Caco-2 (cell line): ENCODE data around the gene IL24. TPM values are rescaled to one million over a fixed set of nuclear protein-coding genes. Genes with fewer than 3 reads are reported as not detected.
A peak's percentile ranks its signal among the peaks of the same experiment; 100 is the strongest.

Source experiments
- BruUV-seq: library from RNA; stranded (reverse); fragments of 400-500 nt; replicated peaks from 2 replicates; lab custom pipeline; 2021; lab: Mats Ljungman, UMichigan
- CTCF ChIA-PET: fragments of 300-600 bp; sonication (Branson Sonifier 250); formaldehyde crosslinking; loops from one replicate; lab custom pipeline; 2022; ENCODE audit warnings: antibody characterized with exemption; lab: Charles Lee
- POLR2A ChIA-PET: fragments of 300-600 bp; sonication (Branson Sonifier 250); formaldehyde crosslinking; loops from one replicate; lab custom pipeline; 2022; ENCODE audit warnings: antibody characterized with exemption; lab: Charles Lee
- DNase-seq, 2 experiments: peaks; one replicate each; pipeline versions ENCODE4 v3.0.0 to v3.0.0-alpha.2; 2020 to 2022
- H3K27me3 ChIP-seq: replicated peaks from 2 replicates; pipeline ENCODE4 v1.6.0; 2011; ENCODE audit warnings: low read length; ENCODE audit not compliant: control insufficient read depth, insufficient read depth
- H3K36me3 ChIP-seq: 2 replicates; pipeline ENCODE4 v1.5.1; 2011; ENCODE audit warnings: low read length; ENCODE audit not compliant: control insufficient read depth, insufficient read depth
- H3K4me1 ChIP-seq: fragments of 250-450 bp; sonication (Bioruptor Pico); 2 replicates; pipeline ENCODE4 v1.5.1; 2020; ENCODE audit warnings: mild to moderate bottlenecking
- H3K4me3 ChIP-seq: 2 replicates; pipeline ENCODE4 v1.5.1; 2011; ENCODE audit warnings: low read depth, mild to moderate bottlenecking, control low read depth, low read length
- H3K9me3 ChIP-seq: fragments of 250-450 bp; sonication (Bioruptor Pico); 2 replicates; pipeline ENCODE4 v1.5.1; 2020; ENCODE audit warnings: mild to moderate bottlenecking, moderate library complexity
- H3K27ac Mint-ChIP-seq: one replicate; pipeline ENCODE4 v1.8.0; 2022; ENCODE audit warnings: mixed read lengths; ENCODE audit not compliant: unreplicated experiment
- H3K27me3 Mint-ChIP-seq: one replicate; pipeline ENCODE4 v1.8.0; 2022; ENCODE audit warnings: mixed read lengths; ENCODE audit not compliant: insufficient read depth, unreplicated experiment
- H3K36me3 Mint-ChIP-seq: one replicate; pipeline ENCODE4 v1.8.0; 2022; ENCODE audit warnings: mild to moderate bottlenecking, mixed read lengths; ENCODE audit not compliant: insufficient read depth, unreplicated experiment
- H3K4me1 Mint-ChIP-seq: one replicate; pipeline ENCODE4 v1.8.0; 2022; ENCODE audit warnings: low read depth, mixed read lengths; ENCODE audit not compliant: unreplicated experiment
- H3K4me3 Mint-ChIP-seq: one replicate; pipeline ENCODE4 v1.8.0; 2022; ENCODE audit warnings: mild to moderate bottlenecking, moderate library complexity, mixed read lengths; ENCODE audit not compliant: unreplicated experiment
- H3K9me3 Mint-ChIP-seq: one replicate; pipeline ENCODE4 v1.8.0; 2022; ENCODE audit warnings: mixed read lengths; ENCODE audit not compliant: unreplicated experiment
- CTCF ChIP-seq, 2 experiments: fragments of 200-600 bp in 1 of 2; IDR thresholded peaks; 1 replicate in 1 of 2; 2 replicates in 1 of 2; pipeline versions ENCODE4 v1.5.1 to v1.8.0; 2011 to 2022; ENCODE audit warnings: antibody characterized with exemption in 1 of 2, control low read depth in 1 of 2, inconsistent platforms in 1 of 2, low read depth in 1 of 2, low read length in 1 of 2, mild to moderate bottlenecking in 1 of 2, moderate library complexity in 1 of 2; ENCODE audit not compliant: insufficient read depth in 1 of 2, severe bottlenecking in 1 of 2, unreplicated experiment in 1 of 2
- intact Hi-C: fragments of 100-400 bp; cut with micrococcal nuclease; formaldehyde crosslinking; loops from one replicate; pipeline ENCODE4 v1.10.0; 2022; ENCODE audit not compliant: unreplicated experiment
- total RNA-seq: library from RNA; stranded (reverse); gene quantifications from 2 replicates; pipeline ENCODE4 v1.2.3, GENCODE V29; 2022

The IL24 gene
- total RNA-seq, 1 experiment from 2014 or later: not detected

GRCh38 chr1:206912445-206913095, 15.3 kb downstream of the IL24 start:
- no TSS peak for BruUV-seq
- no peaks in the 10 kb centered on the region for H3K9me3 ChIP-seq
- H3K4me3 Mint-ChIP-seq: no peak overlapping the region
- H3K36me3 Mint-ChIP-seq: no peaks in the 10 kb centered on the region
- H3K4me1 ChIP-seq: 0 out of 2 replicates have a peak, but pooled peaks cover 3% of the 10 kb centered on the region
- ChIA-PET CTCF (interaction anchor here (0.6 to 2.7 kb wide), 44 partner anchors 11 to 1317 kb away, joined by 3 to 68 read pairs (median 4); partner anchors contain the start of genes C1orf116, DYRK3 and IL24), POLR2A (no interaction called here)
- H3K27ac Mint-ChIP-seq: no peak overlapping the region
- peak; percentile 82 to 83 for DNase-seq
- peaks cover 12% of the 10 kb centered on the region for H3K4me1 Mint-ChIP-seq
- peaks cover 20% of the 10 kb centered on the region for H3K27me3 Mint-ChIP-seq
- peaks cover 2% of the 10 kb centered on the region; the same call in 1 of the 2 replicates for H3K27me3 ChIP-seq
- no peaks in the 10 kb centered on the region for H3K36me3 ChIP-seq
- H3K9me3 Mint-ChIP-seq: no peaks in the 10 kb centered on the region
- intact Hi-C loops: loop anchor here (1.0 to 5.0 kb wide), 7 partner anchors 45 to 281 kb away; partner anchors contain the start of gene IL20
- H3K4me3 ChIP-seq: no peak overlapping the region
- TF ChIP-seq CTCF (IDR thresholded peaks at IDR 0.05; ENCODE audit: insufficient read depth in 1 of 2, low read depth in 1 of 2, low read length in 1 of 2, severe bottlenecking in 1 of 2, unreplicated experiment in 1 of 2): peak; percentile 75 to 81

GRCh38 chr1:206913766-206914537, 16.7 kb downstream of the IL24 start:
- Histone ChIP-seq H3K36me3 (no peaks in the 10 kb centered on the region), H3K4me3 (no peak overlapping the region), H3K27me3 (peaks cover 2% of the 10 kb centered on the region; the same call in 1 of the 2 replicates), H3K9me3 (no peaks in the 10 kb centered on the region), H3K4me1 (0 out of 2 replicates have a peak, but pooled peaks cover 3% of the 10 kb centered on the region)
- no peak for DNase-seq
- H3K27me3 Mint-ChIP-seq: peaks cover 12% of the 10 kb centered on the region
- CTCF ChIA-PET: interaction anchor here (2.0 kb wide), 1 partner anchor 279 kb away, joined by 9 read pairs; the partner anchor contains the start of gene DYRK3
- no peak for TF ChIP-seq CTCF (IDR thresholded peaks at IDR 0.05; ENCODE audit: insufficient read depth in 1 of 2, low read depth in 1 of 2, low read length in 1 of 2, severe bottlenecking in 1 of 2, unreplicated experiment in 1 of 2)
- intact Hi-C loops: loop anchor here (5.0 kb wide), 2 partner anchors 47 to 62 kb away; partner anchors contain the start of gene IL20
- POLR2A ChIA-PET: no interaction called here
- H3K9me3 Mint-ChIP-seq: no peaks in the 10 kb centered on the region
- no TSS peak for BruUV-seq
- no peak overlapping the region for H3K27ac Mint-ChIP-seq
- H3K36me3 Mint-ChIP-seq: no peaks in the 10 kb centered on the region
- no peak overlapping the region for H3K4me3 Mint-ChIP-seq
- H3K4me1 Mint-ChIP-seq: peaks cover 2% of the 10 kb centered on the region

- no peak overlapping the region for H3K4me3 Mint-ChIP-seq
- H3K36me3 Mint-ChIP-seq: no peaks in the 10 kb centered on the region
- H3K9me3 Mint-ChIP-seq: no peaks in the 10 kb centered on the region
- ChIA-PET POLR2A (no interaction called here), CTCF (no interaction called here)
- DNase-seq: no peak
- H3K4me1 Mint-ChIP-seq: no peaks in the 10 kb centered on the region
- no peaks in the 10 kb centered on the region for H3K4me1 ChIP-seq
- no peaks in the 10 kb centered on the region for H3K27me3 ChIP-seq
- no TSS peak for BruUV-seq
- H3K9me3 ChIP-seq: no peaks in the 10 kb centered on the region
- no peak overlapping the region for H3K27ac Mint-ChIP-seq
- H3K27me3 Mint-ChIP-seq: peaks cover 11% of the 10 kb centered on the region
- no peak for TF ChIP-seq CTCF (IDR thresholded peaks at IDR 0.05; ENCODE audit: insufficient read depth in 1 of 2, low read depth in 1 of 2, low read length in 1 of 2, severe bottlenecking in 1 of 2, unreplicated experiment in 1 of 2)
- intact Hi-C loops: no loop called here
- H3K4me3 ChIP-seq: no peak overlapping the region
- no peaks in the 10 kb centered on the region for H3K36me3 ChIP-seq
These were observed 17.9 kb downstream of the IL24 start for GRCh38 chr1:206915030-206915735.
